Small intestine (tissue), 7 donors: ENCODE measurements around the gene AKAP7. TPM values are rescaled to one million over a fixed set of nuclear protein-coding genes. Genes with fewer than 3 reads are reported as not detected.
"Not testable (repeated sequence)": the region's sequence is repeated elsewhere in the genome, so short reads cannot be mapped to it uniquely, and the experiment has no call there.

Experiments
- DNase-seq, 2 donors: peaks; one replicate each; pipeline versions ENCODE4 v3.0.0 to v3.0.0-alpha.2; 2013
- FAIRE-seq: peaks from 2 replicates; lab custom pipeline; 2012; peaks lifted over from hg19 to GRCh38; lab: Jason Lieb, UNC
- H3K27ac ChIP-seq, 3 donors: one replicate each; pipeline ENCODE4 v1.5.1; 2013; ENCODE audit warnings: low read length in 2 of 3, mild to moderate bottlenecking in 2 of 3, control low read depth in 1 of 3, inconsistent platforms in 1 of 3, low read depth in 1 of 3, moderate library complexity in 1 of 3
- H3K27me3 ChIP-seq, 3 donors: one replicate each; pipeline ENCODE4 v1.6.1; 2013; ENCODE audit warnings: low read length in 3 of 3, inconsistent platforms in 1 of 3; ENCODE audit not compliant: control insufficient read depth in 3 of 3, insufficient read depth in 3 of 3
- H3K36me3 ChIP-seq, 3 donors: one replicate each; pipeline ENCODE4 v1.6.1; 2013; ENCODE audit warnings: low read length in 3 of 3, inconsistent platforms in 1 of 3, low read depth in 1 of 3, mild to moderate bottlenecking in 1 of 3, moderate library complexity in 1 of 3; ENCODE audit not compliant: control insufficient read depth in 3 of 3, insufficient read depth in 2 of 3
- H3K4me1 ChIP-seq, 3 donors: one replicate each; pipeline ENCODE4 v1.6.1; 2013; ENCODE audit warnings: low read length in 2 of 3, inconsistent platforms in 1 of 3, low read depth in 1 of 3, mild to moderate bottlenecking in 1 of 3, moderate library complexity in 1 of 3; ENCODE audit not compliant: control insufficient read depth in 3 of 3, insufficient read depth in 2 of 3
- H3K4me3 ChIP-seq, 3 donors: one replicate each; pipeline ENCODE4 v1.5.1; 2013; ENCODE audit warnings: low read length in 3 of 3, control low read depth in 1 of 3, inconsistent platforms in 1 of 3, low read depth in 1 of 3, mild to moderate bottlenecking in 1 of 3, moderate library complexity in 1 of 3
- H3K9me3 ChIP-seq, 2 donors: one replicate each; pipeline ENCODE4 v1.6.1; 2013; ENCODE audit warnings: low read depth in 1 of 2, low read length in 1 of 2; ENCODE audit not compliant: control insufficient read depth in 2 of 2, insufficient read depth in 1 of 2
- WGBS, 3 donors: extraction: QIAGEN DNeasy Blood & Tissue Kit; methylation state at CpG; one replicate each; pipeline ENCODE4 v1.1.7; 2013; 5-methylcytosine and 5-hydroxymethylcytosine counted together
- polyA plus RNA-seq, 4 donors: library from polyadenylated mRNA; stranded (reverse) in 3 of 4; unstranded in 1 of 4; fragments of 200-250 nt in 3 of 4; fragments of 120-200 nt in 1 of 4; gene quantifications; one replicate each; pipeline versions ENCODE4 v1.2.1 to v1.2.3, GENCODE V29; 2013
- donor health status: healthy with polysubstance abuse.
- donor health status: control.
- donor health status: control.
- donor health status: Bipolar disorder and iron deficiency.
- donor health status: healthy.

Gene AKAP7
- polyA plus RNA-seq, 4 donors, result 9.2 to 85.5 (median 21.7) TPM

DNA sequence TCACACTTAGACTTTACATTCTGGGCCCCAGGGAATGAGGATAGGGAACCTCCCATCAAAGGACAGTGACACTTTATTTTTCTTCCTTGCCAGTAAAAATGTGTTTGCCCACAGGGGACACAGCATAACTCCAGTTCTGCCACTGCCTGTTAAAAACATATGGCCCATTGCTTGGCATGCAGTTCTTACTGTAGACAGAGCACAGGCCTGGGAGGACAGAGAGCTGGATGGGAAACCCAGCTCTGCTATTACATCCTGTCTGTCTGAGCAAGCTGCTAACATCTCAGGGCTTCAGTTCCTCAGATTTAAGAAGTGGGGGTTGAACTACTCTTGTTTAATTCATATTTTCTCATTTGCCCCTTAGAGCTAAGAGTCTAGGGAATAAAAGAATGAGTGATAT is 120.2 kb downstream of the AKAP7 start:
- Histone ChIP-seq H3K4me3 (no peak overlapping the region), H3K36me3 (peaks cover 0 to 4% (median 0%) of the 10 kb centered on the region in 3 donors), H3K9me3 (no peaks in the 10 kb centered on the region), H3K4me1 (peaks cover 0 to 29% (median 2%) of the 10 kb centered on the region in 3 donors), H3K27ac (no peak overlapping the region), H3K27me3 (no peaks in the 10 kb centered on the region)
- DNase-seq (no peak), FAIRE-seq (no peak)

GRCh38 chr6:131255911-131256310 is 120.6 kb downstream of the AKAP7 start:
- Histone ChIP-seq H3K36me3 (peaks cover 0 to 5% (median 0%) of the 10 kb centered on the region in 3 donors), H3K27ac (no peak overlapping the region), H3K9me3 (peaks cover 0 to 2% of the 10 kb centered on the region in 2 donors), H3K4me1 (peaks cover 0 to 29% (median 2%) of the 10 kb centered on the region in 3 donors), H3K4me3 (no peak overlapping the region), H3K27me3 (no peaks in the 10 kb centered on the region)
- WGBS, 3 donors, result 90 to 96% (median 93%) methylated on average over 2 of the region's 2 CpGs
- no peak for FAIRE-seq
- no peak for DNase-seq

DNA sequence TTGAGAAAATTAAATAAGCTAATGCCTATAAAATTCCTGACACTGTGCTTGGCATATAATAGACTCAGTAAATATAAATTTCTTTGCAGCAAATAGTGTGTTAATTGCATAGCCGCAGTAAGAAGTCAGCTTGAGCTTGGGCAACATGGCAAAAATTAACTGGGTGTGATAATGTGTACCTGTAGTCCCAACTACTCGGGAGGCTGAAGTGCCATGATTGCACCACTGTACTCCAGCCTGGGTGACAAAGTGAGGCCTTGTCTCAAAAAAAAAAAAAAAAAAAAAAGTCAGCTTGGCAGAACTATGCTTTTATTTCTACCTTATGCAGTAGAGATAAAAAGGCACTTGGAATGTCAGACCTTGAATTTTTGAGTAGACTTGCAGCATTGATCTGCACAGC is 121.8 kb downstream of the AKAP7 start:
- FAIRE-seq, result no peak
- no peaks in the 10 kb centered on the region for H3K27me3 ChIP-seq

DNA sequence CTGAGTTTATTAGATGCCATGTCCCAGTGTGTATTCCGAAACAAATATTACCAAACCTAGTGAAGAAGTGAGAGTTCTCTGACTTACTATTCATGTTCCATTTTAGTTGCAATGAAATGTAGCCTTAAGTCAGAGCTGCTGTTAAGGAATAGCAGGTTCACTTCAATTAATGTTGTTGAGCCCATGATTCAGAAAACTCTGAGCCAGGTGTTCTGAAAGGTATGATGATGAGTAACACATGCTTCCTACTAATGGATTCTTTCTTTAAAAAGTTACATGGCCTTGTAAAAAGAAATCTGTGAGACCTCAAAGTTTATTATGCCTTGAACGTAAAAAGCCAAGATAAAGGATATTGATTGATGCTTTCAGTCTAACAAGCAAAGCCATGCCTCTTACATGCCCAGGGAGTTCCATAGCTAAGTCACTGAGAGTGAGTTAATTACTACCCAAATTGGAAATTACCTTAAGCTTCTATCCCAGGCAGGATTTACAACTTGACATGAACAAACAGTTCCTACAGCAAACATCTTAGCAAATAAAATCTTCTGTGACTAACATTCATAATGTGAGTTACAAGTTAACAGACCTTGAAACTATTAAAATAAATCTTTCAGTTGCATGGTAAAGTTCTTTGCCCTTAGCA is 122.9 kb downstream of the AKAP7 start:
- DNase-seq, result peak; percentile 42 to 73

More for the DNA sequence above, 121.8 kb downstream of the AKAP7 start:
- Histone ChIP-seq H3K36me3 (peaks cover 0 to 10% (median 0%) of the 10 kb centered on the region in 3 donors), H3K4me3 (no peak overlapping the region), H3K4me1 (peaks cover 0 to 29% (median 2%) of the 10 kb centered on the region in 3 donors), H3K27ac (peak overlapping the region in 1 of 3 donors; percentile 76), H3K9me3 (peaks cover 0 to 3% of the 10 kb centered on the region in 2 donors)
- DNase-seq, result peak in 1 of 2 donors; percentile 32
- WGBS, 3 donors, result 68 to 87% (median 72%) methylated on average over 2 of the region's 2 CpGs

DNA sequence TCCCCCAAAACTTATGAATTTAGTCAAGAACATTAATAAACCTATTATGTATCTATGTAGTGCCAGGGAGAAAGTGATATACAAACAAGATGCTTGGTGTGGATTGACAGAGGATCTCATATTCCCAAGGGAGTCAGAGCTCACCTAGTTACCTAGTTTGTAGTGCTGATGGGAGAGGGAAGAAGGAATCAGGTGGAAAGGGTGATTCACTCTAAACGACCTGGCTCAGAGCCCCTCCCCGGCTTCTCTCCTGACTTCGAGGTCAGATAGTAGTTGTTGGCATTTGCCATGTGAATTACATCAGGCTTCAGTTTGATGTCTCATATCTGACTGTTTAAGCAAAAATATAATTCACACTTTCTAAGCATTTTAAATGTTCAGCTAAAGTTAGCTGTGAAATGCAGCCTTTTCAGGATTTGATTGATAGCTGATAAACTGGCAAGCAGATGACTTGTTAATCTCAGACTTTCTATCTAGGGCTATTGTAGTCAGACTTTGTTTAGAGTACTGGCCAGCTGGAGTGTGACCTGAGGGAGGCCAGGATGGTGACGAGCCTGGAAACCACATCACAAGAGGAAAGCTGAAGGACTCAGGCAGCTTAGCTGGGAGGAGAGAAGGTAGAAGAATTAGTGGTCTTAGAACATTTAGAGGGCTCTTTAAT is 123.7 kb downstream of the AKAP7 start:
- H3K36me3 ChIP-seq, result peaks cover 0 to 13% (median 0%) of the 10 kb centered on the region in 3 donors
- H3K4me1 ChIP-seq, result peaks cover 0 to 29% (median 0%) of the 10 kb centered on the region in 3 donors
- WGBS, 3 donors, result 23 to 51% (median 35%) methylated on average over 4 of the region's 4 CpGs
- FAIRE-seq, result no peak
- H3K4me3 ChIP-seq, result no peak overlapping the region
- no peaks in the 10 kb centered on the region for H3K27me3 ChIP-seq
- H3K27ac ChIP-seq, result peak overlapping the region in 1 of 3 donors; percentile 76
- H3K9me3 ChIP-seq, result peaks cover 0 to 3% of the 10 kb centered on the region in 2 donors
- DNase-seq, result peak in 1 of 2 donors; percentile 75

More for the DNA sequence above, 122.9 kb downstream of the AKAP7 start:
- peak overlapping the region in 1 of 3 donors; percentile 76 for H3K27ac ChIP-seq
- no peak overlapping the region for H3K4me3 ChIP-seq
- peak; percentile 84 for FAIRE-seq
- no peaks in the 10 kb centered on the region for H3K27me3 ChIP-seq
- peaks cover 0 to 29% (median 0%) of the 10 kb centered on the region in 3 donors for H3K4me1 ChIP-seq
- peaks cover 0 to 3% of the 10 kb centered on the region in 2 donors for H3K9me3 ChIP-seq
- 52 to 78% (median 66%) methylated on average over 2 of the region's 2 CpGs for WGBS, 3 donors
- H3K36me3 ChIP-seq, result peaks cover 0 to 10% (median 0%) of the 10 kb centered on the region in 3 donors

DNA sequence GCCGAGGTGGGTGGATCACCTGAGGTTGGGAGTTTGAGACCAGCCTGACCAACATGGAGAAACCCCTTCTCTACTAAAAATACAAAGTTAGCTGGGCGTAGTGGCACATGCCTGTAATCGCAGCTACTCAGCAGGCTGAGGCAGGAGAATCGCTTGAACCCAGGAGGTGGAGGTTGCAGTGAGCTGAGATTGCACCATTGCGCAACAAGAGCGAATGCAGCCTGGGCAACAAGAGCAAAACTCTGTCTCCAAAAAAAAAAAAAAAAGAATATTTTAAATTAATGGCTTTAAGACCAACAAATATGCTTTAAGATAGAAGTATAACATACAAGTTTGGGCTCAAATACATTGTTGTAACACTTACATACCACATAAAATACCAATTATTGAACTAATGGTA is 125.7 kb downstream of the AKAP7 start:
- WGBS, 3 donors, result 89 to 97% (median 94%) methylated on average over 6 of the region's 6 CpGs
- H3K27me3 ChIP-seq, H3K27ac ChIP-seq, H3K4me3 ChIP-seq, H3K9me3 ChIP-seq, DNase-seq: not testable (repeated sequence)
- peaks cover 0 to 19% (median 0%) of the 10 kb centered on the region in 3 donors for H3K36me3 ChIP-seq
- peak; percentile 41 for FAIRE-seq
- peaks cover 0 to 29% (median 0%) of the 10 kb centered on the region in 3 donors for H3K4me1 ChIP-seq

GRCh38 chr6:131262060-131262459 is 126.8 kb downstream of the AKAP7 start:
- FAIRE-seq, result no peak
- 93 to 95% (median 93%) methylated on average over 3 of the region's 3 CpGs for WGBS, 3 donors

DNA sequence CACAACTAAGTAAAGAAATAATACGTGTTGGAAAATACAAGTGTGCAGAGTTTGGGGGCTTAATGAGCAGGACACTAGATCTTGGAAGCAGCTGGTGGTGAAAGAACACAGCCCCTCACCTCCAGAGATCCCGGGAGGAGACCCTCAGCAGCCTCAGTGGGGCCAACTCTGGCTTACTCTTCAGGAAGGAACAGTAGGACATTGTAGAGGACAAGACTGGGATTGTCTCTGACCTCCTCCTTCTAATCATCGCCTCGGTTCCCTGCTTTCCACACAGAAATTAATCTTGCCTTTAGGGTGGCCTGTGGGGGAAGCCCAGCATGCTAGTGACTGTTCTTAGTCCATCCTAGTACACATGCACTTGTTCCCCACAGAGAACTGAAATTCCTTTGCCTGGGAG is 130.7 kb downstream of the AKAP7 start:
- 77 to 99% (median 81%) methylated on average over 4 of the region's 4 CpGs for WGBS, 3 donors
- Histone ChIP-seq H3K9me3 (peaks cover 0 to 4% of the 10 kb centered on the region in 2 donors), H3K4me1 (no peaks in the 10 kb centered on the region), H3K27me3 (no peaks in the 10 kb centered on the region), H3K36me3 (peaks cover 0 to 21% (median 5%) of the 10 kb centered on the region in 3 donors), H3K27ac (no peak overlapping the region), H3K4me3 (no peak overlapping the region)
- FAIRE-seq (no peak), DNase-seq (no peak)

More at GRCh38 chr6:131262060-131262459, 126.8 kb downstream of the AKAP7 start:
- Histone ChIP-seq H3K4me3 (no peak overlapping the region), H3K36me3 (peaks cover 0 to 19% (median 0%) of the 10 kb centered on the region in 3 donors), H3K27ac (no peak overlapping the region), H3K4me1 (peaks cover 0 to 21% (median 0%) of the 10 kb centered on the region in 3 donors), H3K9me3 (peaks cover 0 to 6% of the 10 kb centered on the region in 2 donors), H3K27me3 (no peaks in the 10 kb centered on the region)
- no peak for DNase-seq
